HEK293 (cell line): ENCODE data around the gene PIK3C2G.

Source experiments
- CTCF ChIA-PET: fragments of 350-600 bp; formaldehyde crosslinking; extraction: SDS; loops from one replicate; lab custom pipeline; 2021; ENCODE audit warnings: antibody characterized with exemption; lab: Yijun Ruan, JAX
- POLR2A ChIA-PET: fragments of 300-600 bp; formaldehyde crosslinking; extraction: SDS; loops from one replicate; lab custom pipeline; 2020; ENCODE audit warnings: antibody characterized with exemption, inconsistent platforms; lab: Yijun Ruan, JAX
- H3K27ac ChIP-seq: fragments of 200-500 bp; sonication (Bioruptor generic); 2 replicates; pipeline ENCODE4 v1.5.1; 2014; ENCODE audit warnings: low read depth, low read length, control low read depth, inconsistent platforms; ENCODE audit errors: extremely low read depth
- H3K36me3 ChIP-seq, 2 experiments: fragments of 200-500 bp in 1 of 2; sonication (Bioruptor generic) in 1 of 2; 1 replicate in 1 of 2; 2 replicates in 1 of 2; pipeline ENCODE4 v1.5.1; 2014 to 2017; ENCODE audit warnings: inconsistent platforms in 2 of 2, low read length in 2 of 2; ENCODE audit not compliant: control insufficient read depth in 2 of 2, insufficient read depth in 1 of 2
- H3K4me1 ChIP-seq: fragments of 200-500 bp; sonication (Bioruptor generic); 2 replicates; pipeline ENCODE4 v1.5.1; 2014; ENCODE audit warnings: mild to moderate bottlenecking, low read length, inconsistent platforms; ENCODE audit not compliant: control insufficient read depth, insufficient read depth
- H3K4me3 ChIP-seq: 2 replicates; pipeline ENCODE4 v1.5.1; 2011; ENCODE audit warnings: low read depth, mild to moderate bottlenecking, control low read depth, low read length, moderate library complexity
- H3K9me3 ChIP-seq: fragments of 200-500 bp; sonication (Bioruptor generic); 2 replicates; pipeline ENCODE4 v1.5.1; 2014; ENCODE audit warnings: low read depth, low read length, inconsistent platforms; ENCODE audit not compliant: control insufficient read depth, insufficient read depth
- GLI2 ChIP-seq: fragments of 450-650 bp; formaldehyde crosslinking; IDR thresholded peaks from 2 replicates; pipeline ENCODE4; 2017; ENCODE audit warnings: missing biosample characterization, missing genetic modification characterization, low read depth, borderline replicate concordance
- OVOL3 ChIP-seq: fragments of 450-650 bp; formaldehyde crosslinking; IDR thresholded peaks from 2 replicates; pipeline ENCODE4 v1.5.1; 2016; ENCODE audit warnings: missing biosample characterization, missing genetic modification characterization
- RBAK ChIP-seq: fragments of 450-650 bp; formaldehyde crosslinking; IDR thresholded peaks from 2 replicates; pipeline ENCODE4 v1.5.1; 2016; ENCODE audit warnings: missing biosample characterization, missing genetic modification characterization
- SP7 ChIP-seq: fragments of 450-650 bp; formaldehyde crosslinking; IDR thresholded peaks from 2 replicates; pipeline ENCODE4 v1.5.1; 2016; ENCODE audit warnings: missing biosample characterization, missing genetic modification characterization
- ZBTB20 ChIP-seq: fragments of 450-650 bp; formaldehyde crosslinking; IDR thresholded peaks from 2 replicates; pipeline ENCODE4 v1.5.1; 2016; ENCODE audit warnings: missing biosample characterization, missing genetic modification characterization
- ZNF132 ChIP-seq: fragments of 450-650 bp; formaldehyde crosslinking; IDR thresholded peaks from 2 replicates; pipeline ENCODE4 v1.5.1; 2017; ENCODE audit warnings: missing biosample characterization, missing genetic modification characterization, borderline replicate concordance
- ZNF146 ChIP-seq: fragments of 450-650 bp; formaldehyde crosslinking; IDR thresholded peaks from 2 replicates; pipeline ENCODE4 v1.5.1; 2016; ENCODE audit warnings: missing biosample characterization, missing genetic modification characterization
- ZNF157 ChIP-seq: fragments of 450-650 bp; formaldehyde crosslinking; IDR thresholded peaks from 2 replicates; pipeline ENCODE4 v1.5.1; 2016; ENCODE audit warnings: missing biosample characterization, missing genetic modification characterization
- ZNF16 ChIP-seq: fragments of 450-650 bp; formaldehyde crosslinking; IDR thresholded peaks from 2 replicates; pipeline ENCODE4 v1.5.1; 2016; ENCODE audit warnings: low read depth, missing biosample characterization, missing genetic modification characterization
- ZNF214 ChIP-seq: fragments of 450-650 bp; formaldehyde crosslinking; IDR thresholded peaks from 2 replicates; pipeline ENCODE4 v1.5.1; 2017; ENCODE audit warnings: missing biosample characterization, mild to moderate bottlenecking, missing genetic modification characterization, borderline replicate concordance
- ZNF24 ChIP-seq: fragments of 450-650 bp; formaldehyde crosslinking; IDR thresholded peaks from 2 replicates; pipeline ENCODE4 v1.5.1; 2016; ENCODE audit warnings: missing biosample characterization, missing genetic modification characterization
- ZNF274 ChIP-seq, 2 experiments: fragments of 200-500 bp in 1 of 2; fragments of 450-650 bp in 1 of 2; sonication (Bioruptor generic) in 1 of 2; formaldehyde crosslinking in 1 of 2; IDR thresholded peaks; 2 replicates each; pipeline versions ENCODE4 v1.5.1 to v1.6.1; 2014 to 2016; ENCODE audit warnings: borderline replicate concordance in 1 of 2, inconsistent platforms in 1 of 2, low read length in 1 of 2, missing biosample characterization in 1 of 2, missing genetic modification characterization in 1 of 2
- ZNF521 ChIP-seq: fragments of 450-650 bp; formaldehyde crosslinking; IDR thresholded peaks from 2 replicates; pipeline ENCODE4 v1.5.1; 2017; ENCODE audit warnings: missing biosample characterization, mild to moderate bottlenecking, missing genetic modification characterization
- ZNF600 ChIP-seq: fragments of 450-650 bp; formaldehyde crosslinking; IDR thresholded peaks from 2 replicates; pipeline ENCODE4 v1.5.1; 2016; ENCODE audit warnings: missing biosample characterization, missing genetic modification characterization
- ZNF768 ChIP-seq: fragments of 450-650 bp; formaldehyde crosslinking; IDR thresholded peaks from 2 replicates; pipeline ENCODE4 v1.5.1; 2018; ENCODE audit warnings: missing biosample characterization, mild to moderate bottlenecking, missing genetic modification characterization
- TF ChIP-seq, protein P1 (sequence below): fragments of 450-650 bp; formaldehyde crosslinking; optimal IDR thresholded peaks from 2 replicates; pipeline ENCODE3; 2016; ENCODE audit warnings: missing biosample characterization, mild to moderate bottlenecking, missing genetic modification characterization
- TF ChIP-seq, protein P2 (sequence below): fragments of 450-650 bp; formaldehyde crosslinking; IDR thresholded peaks from 2 replicates; pipeline ENCODE4 v1.5.1; 2016; ENCODE audit warnings: missing biosample characterization, missing genetic modification characterization
- TF ChIP-seq, protein P3 (sequence below): fragments of 450-650 bp; formaldehyde crosslinking; IDR thresholded peaks from 2 replicates; pipeline ENCODE4 v1.5.1; 2017; ENCODE audit warnings: missing biosample characterization, mild to moderate bottlenecking, missing genetic modification characterization, moderate library complexity
- TF ChIP-seq, protein P4 (sequence below): fragments of 450-650 bp; formaldehyde crosslinking; IDR thresholded peaks from 2 replicates; pipeline ENCODE4 v1.5.1; 2016; ENCODE audit warnings: missing biosample characterization, missing genetic modification characterization
- TF ChIP-seq, protein P5 (sequence below): fragments of 450-650 bp; formaldehyde crosslinking; conservative IDR thresholded peaks from 2 replicates; pipeline ENCODE4 v1.5.1; 2016; ENCODE audit warnings: low read depth, missing biosample characterization, missing genetic modification characterization

The PIK3C2G gene

DNA sequence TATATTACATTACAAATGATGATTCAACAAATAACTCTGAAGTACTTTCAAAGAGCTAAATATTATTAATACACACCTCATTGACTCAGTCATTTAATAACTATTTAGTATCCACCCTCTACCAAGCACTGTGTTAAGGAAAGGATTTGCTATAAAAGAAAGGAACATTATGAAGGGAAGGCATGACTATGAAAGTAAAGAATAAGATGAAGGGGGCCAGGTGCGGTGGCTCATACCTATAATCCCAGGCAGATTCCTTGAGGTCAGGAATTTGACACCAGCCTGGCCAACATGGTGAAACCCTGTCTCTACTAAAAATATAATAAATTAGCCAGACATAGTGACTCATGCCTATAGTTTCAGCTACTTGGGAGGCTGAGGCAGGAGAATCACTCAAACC, 368.6 kb downstream of the PIK3C2G start:
- TF ChIP-seq ZNF214 (tag by site-specific recombination): no peak
- TF ChIP-seq, protein P1, sequence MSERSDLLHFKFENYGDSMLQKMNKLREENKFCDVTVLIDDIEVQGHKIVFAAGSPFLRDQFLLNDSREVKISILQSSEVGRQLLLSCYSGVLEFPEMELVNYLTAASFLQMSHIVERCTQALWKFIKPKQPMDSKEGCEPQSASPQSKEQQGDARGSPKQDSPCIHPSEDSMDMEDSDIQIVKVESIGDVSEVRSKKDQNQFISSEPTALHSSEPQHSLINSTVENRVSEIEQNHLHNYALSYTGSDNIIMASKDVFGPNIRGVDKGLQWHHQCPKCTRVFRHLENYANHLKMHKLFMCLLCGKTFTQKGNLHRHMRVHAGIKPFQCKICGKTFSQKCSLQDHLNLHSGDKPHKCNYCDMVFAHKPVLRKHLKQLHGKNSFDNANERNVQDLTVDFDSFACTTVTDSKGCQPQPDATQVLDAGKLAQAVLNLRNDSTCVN (tag by site-specific recombination): no peak
- no peak for TF ChIP-seq ZNF768
- TF ChIP-seq, protein P2, sequence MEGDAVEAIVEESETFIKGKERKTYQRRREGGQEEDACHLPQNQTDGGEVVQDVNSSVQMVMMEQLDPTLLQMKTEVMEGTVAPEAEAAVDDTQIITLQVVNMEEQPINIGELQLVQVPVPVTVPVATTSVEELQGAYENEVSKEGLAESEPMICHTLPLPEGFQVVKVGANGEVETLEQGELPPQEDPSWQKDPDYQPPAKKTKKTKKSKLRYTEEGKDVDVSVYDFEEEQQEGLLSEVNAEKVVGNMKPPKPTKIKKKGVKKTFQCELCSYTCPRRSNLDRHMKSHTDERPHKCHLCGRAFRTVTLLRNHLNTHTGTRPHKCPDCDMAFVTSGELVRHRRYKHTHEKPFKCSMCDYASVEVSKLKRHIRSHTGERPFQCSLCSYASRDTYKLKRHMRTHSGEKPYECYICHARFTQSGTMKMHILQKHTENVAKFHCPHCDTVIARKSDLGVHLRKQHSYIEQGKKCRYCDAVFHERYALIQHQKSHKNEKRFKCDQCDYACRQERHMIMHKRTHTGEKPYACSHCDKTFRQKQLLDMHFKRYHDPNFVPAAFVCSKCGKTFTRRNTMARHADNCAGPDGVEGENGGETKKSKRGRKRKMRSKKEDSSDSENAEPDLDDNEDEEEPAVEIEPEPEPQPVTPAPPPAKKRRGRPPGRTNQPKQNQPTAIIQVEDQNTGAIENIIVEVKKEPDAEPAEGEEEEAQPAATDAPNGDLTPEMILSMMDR (tag by site-specific recombination): no peak
- no peak for TF ChIP-seq GLI2 (tag by site-specific recombination)
- TF ChIP-seq, protein P3, sequence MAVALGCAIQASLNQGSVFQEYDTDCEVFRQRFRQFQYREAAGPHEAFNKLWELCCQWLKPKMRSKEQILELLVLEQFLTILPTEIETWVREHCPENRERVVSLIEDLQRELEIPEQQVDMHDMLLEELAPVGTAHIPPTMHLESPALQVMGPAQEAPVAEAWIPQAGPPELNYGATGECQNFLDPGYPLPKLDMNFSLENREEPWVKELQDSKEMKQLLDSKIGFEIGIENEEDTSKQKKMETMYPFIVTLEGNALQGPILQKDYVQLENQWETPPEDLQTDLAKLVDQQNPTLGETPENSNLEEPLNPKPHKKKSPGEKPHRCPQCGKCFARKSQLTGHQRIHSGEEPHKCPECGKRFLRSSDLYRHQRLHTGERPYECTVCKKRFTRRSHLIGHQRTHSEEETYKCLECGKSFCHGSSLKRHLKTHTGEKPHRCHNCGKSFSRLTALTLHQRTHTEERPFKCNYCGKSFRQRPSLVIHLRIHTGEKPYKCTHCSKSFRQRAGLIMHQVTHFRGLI (tag by site-specific recombination): no peak
- TF ChIP-seq ZNF157 (tag by site-specific recombination): no peak
- TF ChIP-seq ZBTB20 (tag by site-specific recombination): no peak
- TF ChIP-seq ZNF132 (tag by site-specific recombination): no peak
- no peak for TF ChIP-seq ZNF146 (tag by site-specific recombination)
- H3K4me1 ChIP-seq: no peaks in the 10 kb centered on the region
- ChIA-PET POLR2A (no interaction called here), CTCF (interaction anchor here (1.2 kb wide), 1 partner anchor 17 kb away, joined by 4 read pairs; no protein-coding TSS in a partner anchor)
- no peak overlapping the region for H3K4me3 ChIP-seq
- no peak overlapping the region for H3K27ac ChIP-seq
- H3K36me3 ChIP-seq: no peaks in the 10 kb centered on the region
- no peaks in the 10 kb centered on the region for H3K9me3 ChIP-seq

DNA sequence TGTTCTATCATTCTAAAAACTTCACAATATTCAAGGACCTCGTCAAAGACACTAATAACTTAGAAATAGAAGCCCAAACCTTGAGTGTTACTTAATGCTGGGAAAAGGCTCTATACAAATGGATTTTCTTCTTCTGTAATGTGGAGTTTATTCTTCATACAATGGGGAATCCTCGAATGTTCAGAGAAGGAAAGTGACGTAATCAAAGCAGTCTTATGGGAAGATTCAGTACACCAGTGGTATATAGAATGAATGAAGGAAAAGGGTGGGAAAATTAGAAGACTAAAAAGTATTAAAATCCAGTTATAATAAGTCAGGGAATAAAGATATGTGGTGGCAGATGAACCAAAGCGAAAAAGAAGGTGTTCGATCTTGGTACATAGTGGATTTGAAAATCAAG, 370.0 kb downstream of the PIK3C2G start:
- no peak overlapping the region for H3K4me3 ChIP-seq
- H3K27ac ChIP-seq: no peak overlapping the region
- ChIA-PET POLR2A (no interaction called here), CTCF (no interaction called here)
- H3K9me3 ChIP-seq: no peaks in the 10 kb centered on the region
- no peaks in the 10 kb centered on the region for H3K36me3 ChIP-seq
- H3K4me1 ChIP-seq: no peaks in the 10 kb centered on the region
- TF ChIP-seq, protein P4, sequence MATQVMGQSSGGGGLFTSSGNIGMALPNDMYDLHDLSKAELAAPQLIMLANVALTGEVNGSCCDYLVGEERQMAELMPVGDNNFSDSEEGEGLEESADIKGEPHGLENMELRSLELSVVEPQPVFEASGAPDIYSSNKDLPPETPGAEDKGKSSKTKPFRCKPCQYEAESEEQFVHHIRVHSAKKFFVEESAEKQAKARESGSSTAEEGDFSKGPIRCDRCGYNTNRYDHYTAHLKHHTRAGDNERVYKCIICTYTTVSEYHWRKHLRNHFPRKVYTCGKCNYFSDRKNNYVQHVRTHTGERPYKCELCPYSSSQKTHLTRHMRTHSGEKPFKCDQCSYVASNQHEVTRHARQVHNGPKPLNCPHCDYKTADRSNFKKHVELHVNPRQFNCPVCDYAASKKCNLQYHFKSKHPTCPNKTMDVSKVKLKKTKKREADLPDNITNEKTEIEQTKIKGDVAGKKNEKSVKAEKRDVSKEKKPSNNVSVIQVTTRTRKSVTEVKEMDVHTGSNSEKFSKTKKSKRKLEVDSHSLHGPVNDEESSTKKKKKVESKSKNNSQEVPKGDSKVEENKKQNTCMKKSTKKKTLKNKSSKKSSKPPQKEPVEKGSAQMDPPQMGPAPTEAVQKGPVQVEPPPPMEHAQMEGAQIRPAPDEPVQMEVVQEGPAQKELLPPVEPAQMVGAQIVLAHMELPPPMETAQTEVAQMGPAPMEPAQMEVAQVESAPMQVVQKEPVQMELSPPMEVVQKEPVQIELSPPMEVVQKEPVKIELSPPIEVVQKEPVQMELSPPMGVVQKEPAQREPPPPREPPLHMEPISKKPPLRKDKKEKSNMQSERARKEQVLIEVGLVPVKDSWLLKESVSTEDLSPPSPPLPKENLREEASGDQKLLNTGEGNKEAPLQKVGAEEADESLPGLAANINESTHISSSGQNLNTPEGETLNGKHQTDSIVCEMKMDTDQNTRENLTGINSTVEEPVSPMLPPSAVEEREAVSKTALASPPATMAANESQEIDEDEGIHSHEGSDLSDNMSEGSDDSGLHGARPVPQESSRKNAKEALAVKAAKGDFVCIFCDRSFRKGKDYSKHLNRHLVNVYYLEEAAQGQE (tag by site-specific recombination): no peak
- no peak for TF ChIP-seq ZNF24 (tag by site-specific recombination)
- TF ChIP-seq ZNF274 (IDR thresholded peaks at IDR 0.05; ENCODE audit: low read length): no peak
- TF ChIP-seq ZNF274 (tag by site-specific recombination; IDR thresholded peaks at IDR 0.05; ENCODE audit: borderline replicate concordance): no peak
- TF ChIP-seq OVOL3 (tag by site-specific recombination): no peak
- TF ChIP-seq, protein P3 (tag by site-specific recombination): no peak
- no peak for TF ChIP-seq ZNF16 (tag by site-specific recombination)
- TF ChIP-seq ZNF600 (tag by site-specific recombination): no peak
- no peak for TF ChIP-seq RBAK (tag by site-specific recombination)
- no peak for TF ChIP-seq SP7
- TF ChIP-seq, protein P5, sequence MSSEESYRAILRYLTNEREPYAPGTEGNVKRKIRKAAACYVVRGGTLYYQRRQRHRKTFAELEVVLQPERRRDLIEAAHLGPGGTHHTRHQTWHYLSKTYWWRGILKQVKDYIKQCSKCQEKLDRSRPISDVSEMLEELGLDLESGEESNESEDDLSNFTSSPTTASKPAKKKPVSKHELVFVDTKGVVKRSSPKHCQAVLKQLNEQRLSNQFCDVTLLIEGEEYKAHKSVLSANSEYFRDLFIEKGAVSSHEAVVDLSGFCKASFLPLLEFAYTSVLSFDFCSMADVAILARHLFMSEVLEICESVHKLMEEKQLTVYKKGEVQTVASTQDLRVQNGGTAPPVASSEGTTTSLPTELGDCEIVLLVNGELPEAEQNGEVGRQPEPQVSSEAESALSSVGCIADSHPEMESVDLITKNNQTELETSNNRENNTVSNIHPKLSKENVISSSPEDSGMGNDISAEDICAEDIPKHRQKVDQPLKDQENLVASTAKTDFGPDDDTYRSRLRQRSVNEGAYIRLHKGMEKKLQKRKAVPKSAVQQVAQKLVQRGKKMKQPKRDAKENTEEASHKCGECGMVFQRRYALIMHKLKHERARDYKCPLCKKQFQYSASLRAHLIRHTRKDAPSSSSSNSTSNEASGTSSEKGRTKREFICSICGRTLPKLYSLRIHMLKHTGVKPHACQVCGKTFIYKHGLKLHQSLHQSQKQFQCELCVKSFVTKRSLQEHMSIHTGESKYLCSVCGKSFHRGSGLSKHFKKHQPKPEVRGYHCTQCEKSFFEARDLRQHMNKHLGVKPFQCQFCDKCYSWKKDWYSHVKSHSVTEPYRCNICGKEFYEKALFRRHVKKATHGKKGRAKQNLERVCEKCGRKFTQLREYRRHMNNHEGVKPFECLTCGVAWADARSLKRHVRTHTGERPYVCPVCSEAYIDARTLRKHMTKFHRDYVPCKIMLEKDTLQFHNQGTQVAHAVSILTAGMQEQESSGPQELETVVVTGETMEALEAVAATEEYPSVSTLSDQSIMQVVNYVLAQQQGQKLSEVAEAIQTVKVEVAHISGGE (tag by site-specific recombination): no peak
- no peak for TF ChIP-seq ZNF521 (tag by site-specific recombination)
